HL-60/S4 treated with phorbol 12-myristate 13-acetate at 8.2 ng/mL for 4 days and 3 days (cell line): ENCODE measurements around the gene TRNP1.
"Not testable (repeated sequence)": the region's sequence is repeated elsewhere in the genome, so short reads cannot be mapped to it uniquely, and the experiment has no call there.

Source experiments
- in situ Hi-C: fragments of 300-500 bp; cut with MboI; formaldehyde crosslinking; loops from 2 replicates; pipeline ENCODE4 v1.15.0; 2022; ENCODE audit warnings: low sequenced_read_pairs

The TRNP1 gene

GRCh38 chr1:26993237-26994019 lies at the start of gene TRNP1:
Gene TRNP1, plus strand, starts transcription at chr1:26993692. Its CDS starts 95 bp downstream, at chr1:26993787.
- in situ Hi-C loops: no loop called here

DNA sequence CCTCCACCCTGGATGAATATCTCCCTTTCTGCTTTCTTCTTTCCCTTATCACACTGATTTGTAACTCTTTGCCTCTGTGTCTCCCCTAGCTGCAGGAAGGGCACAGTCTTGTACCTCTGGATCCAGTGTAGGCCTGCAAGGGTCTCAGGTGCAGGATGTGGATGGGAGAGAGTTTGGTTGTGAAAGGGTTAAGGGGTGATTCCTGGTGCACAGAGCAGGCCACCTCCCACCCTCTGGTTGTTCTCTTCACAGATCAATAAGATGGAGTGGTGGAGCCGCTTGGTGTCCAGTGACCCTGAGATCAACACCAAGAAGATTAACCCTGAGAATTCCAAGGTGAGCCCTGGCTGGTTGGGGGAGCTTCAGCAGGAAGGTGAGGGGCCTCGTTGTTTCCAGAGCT lies 48.4 kb upstream of the TRNP1 start:
- in situ Hi-C loops: no loop called here

DNA sequence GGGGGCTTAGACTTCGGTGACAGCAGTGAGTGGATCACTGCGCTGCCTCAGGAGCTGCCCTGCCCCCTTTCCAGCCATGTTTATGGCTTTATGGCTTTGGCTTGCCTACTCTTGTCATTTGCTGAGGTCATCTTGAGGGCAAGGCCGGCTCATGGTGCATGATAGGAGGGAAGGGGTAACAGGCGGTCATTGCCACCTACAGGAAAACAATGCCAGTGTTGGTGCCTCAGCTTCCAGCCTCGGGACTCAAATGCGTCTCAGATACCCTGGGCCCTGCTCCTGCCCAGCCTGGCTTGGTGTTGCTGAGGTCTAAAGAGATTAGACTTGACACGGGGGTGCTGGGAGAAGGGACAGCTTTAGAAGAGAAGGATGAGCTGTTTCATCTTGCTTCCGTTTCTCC lies 47.8 kb upstream of the TRNP1 start:
- in situ Hi-C loops: no loop called here

- in situ Hi-C loops: no loop called here
Observed at GRCh38 chr1:26946270-26946669, 47.2 kb upstream of the TRNP1 start.

- in situ Hi-C loops: not testable (repeated sequence)
Observed at GRCh38 chr1:26948725-26949057, 44.8 kb upstream of the TRNP1 start.

DNA sequence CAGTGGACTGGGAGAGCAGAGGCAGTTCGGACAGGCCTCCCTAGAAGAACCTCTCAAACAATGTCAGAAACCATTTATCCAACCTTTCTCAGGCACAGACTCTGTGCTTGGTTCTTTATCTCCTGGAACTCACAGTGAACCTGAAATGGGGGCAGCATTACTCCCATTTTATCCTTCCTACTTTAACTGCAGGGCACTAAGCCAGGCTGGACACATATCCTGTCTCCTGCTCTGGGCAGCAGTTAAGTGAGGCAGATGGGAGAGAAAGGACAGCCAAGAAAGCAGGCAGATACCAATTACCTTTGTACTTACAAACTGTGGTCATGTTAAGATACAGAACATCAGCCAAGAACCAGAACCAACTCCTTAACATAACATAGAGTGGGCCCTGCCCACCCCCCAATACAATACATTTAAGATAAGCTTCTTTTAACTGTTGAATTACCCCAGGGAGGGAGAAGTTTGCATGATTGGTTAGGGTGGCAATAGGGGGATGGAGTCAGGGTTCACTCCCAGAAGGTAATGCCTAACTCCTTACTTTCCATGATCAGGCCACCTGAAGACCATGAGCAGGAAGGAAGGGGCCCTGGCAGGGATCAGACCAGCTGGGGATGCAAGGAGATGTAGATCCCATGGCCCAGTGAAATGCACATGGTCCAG lies 44.1 kb upstream of the TRNP1 start:
- in situ Hi-C loops: no loop called here

DNA sequence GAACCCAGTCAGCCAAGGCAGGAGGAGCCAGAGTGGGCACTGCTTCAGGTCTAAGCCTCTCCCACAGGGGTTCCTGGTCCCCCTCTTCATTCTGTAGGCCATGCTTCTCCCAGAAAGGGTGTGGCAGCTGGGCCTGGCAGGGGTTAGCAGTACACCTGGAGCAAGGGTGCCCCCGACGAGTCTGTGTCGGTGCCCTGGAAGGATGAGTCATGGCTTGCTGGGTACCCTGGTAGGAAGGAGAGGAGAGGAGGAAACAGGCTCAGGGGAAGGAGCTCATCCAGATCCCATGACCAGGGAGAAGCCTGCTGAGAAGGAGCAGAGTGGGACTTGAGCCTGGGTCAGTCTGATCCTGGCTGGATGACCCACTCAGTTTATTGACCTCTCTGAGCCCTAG lies 43.6 kb upstream of the TRNP1 start:
- in situ Hi-C loops: no loop called here

DNA sequence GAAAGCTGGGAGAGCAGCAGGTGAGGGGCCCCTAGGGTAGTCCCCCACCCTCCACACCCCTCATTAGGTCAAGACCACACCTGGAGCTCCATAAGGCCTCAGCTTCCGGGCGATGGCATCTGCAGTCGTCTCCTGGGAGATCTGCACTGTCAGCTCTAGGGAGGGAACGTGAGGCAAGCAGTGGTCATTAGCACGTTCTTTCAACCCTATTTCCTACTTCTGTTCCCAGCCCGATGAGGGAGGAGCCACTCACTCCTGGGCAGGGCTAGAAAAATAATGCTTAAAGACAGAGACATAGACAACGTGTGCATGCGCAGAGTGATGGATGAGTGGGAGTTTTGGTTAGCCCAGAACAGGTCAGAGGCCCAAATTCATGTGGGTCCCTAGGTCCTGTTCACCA lies 42.9 kb upstream of the TRNP1 start:
- in situ Hi-C loops: no loop called here

DNA sequence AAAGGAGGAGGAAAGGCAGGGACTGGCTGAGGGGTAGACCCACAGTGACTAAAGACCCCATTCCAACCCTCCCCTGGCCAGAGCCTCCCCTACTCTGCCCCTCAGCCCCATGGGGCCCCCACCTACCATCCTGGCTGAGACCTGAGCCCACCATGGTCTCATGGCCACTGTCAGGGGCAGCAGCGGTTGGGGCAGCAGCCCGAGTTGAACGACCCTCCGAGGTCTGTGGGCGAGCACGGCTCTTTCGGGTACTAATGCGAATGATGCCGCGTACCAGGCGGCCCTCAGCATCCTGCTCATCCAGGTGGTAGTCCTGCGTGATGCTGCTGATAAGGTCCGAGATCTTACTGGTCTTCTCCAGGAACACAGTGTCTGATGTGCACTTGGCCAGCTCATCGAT lies 42.3 kb upstream of the TRNP1 start:
- in situ Hi-C loops: no loop called here

DNA sequence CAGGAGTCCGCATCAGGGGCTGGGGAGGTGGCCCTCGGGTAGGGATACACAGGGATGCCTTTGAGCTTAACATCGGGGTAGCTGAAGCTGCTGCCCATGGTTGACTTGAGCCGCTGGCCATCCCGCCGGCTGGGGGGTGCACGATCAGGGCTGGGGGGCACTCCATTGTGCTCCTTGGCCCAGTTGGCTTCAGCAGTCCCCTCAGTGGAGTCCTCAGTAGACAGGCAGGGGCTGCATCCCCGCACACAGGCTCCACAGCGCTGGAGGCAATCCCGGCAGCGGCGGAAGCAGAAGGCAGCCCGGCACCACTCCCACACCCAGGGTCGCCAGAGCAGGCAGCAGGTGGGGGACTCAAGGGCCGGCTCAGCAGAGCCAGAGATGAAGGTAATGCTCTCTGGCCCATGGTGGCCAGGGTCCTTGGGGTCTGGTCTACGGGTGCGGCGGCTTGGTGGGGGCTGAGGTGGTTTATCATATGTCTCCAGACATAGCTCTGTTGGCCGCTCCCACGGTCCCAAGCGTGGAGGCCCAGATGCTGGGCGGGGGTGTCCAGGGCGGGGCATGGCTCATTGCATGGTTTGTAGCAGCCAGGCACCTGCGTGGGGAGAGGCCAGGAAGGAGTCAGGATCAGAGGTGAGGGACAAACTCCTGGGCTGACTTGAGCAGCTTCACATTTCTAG lies 41.5 kb upstream of the TRNP1 start:
- in situ Hi-C loops: no loop called here

GRCh38 chr1:26953374-26953773 lies 40.1 kb upstream of the TRNP1 start:
- in situ Hi-C loops: no loop called here

- in situ Hi-C loops: no loop called here
Observed at GRCh38 chr1:26956321-26956720, 37.2 kb upstream of the TRNP1 start.

DNA sequence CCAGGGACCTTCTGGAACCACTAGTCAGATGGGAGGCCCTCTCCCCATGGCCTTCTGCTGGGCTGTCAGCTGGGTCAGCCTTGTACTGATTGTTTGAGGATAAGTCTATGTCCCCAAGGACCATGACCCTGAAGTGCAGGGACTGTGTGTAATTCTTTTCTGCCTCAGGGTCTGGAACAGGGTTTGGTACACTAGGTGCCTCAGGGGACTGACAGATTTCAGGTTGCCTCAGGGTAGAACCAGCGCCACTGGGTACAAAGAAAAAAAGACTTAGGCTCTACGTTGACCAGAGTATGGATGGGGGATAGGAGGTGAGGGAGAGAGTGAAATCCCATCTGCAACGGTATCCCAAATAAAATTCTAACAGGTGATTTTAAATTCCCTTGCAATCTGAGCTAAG lies 36.2 kb upstream of the TRNP1 start:
- in situ Hi-C loops: no loop called here

GRCh38 chr1:26959270-26959669 lies 34.2 kb upstream of the TRNP1 start:
- in situ Hi-C loops: no loop called here

DNA sequence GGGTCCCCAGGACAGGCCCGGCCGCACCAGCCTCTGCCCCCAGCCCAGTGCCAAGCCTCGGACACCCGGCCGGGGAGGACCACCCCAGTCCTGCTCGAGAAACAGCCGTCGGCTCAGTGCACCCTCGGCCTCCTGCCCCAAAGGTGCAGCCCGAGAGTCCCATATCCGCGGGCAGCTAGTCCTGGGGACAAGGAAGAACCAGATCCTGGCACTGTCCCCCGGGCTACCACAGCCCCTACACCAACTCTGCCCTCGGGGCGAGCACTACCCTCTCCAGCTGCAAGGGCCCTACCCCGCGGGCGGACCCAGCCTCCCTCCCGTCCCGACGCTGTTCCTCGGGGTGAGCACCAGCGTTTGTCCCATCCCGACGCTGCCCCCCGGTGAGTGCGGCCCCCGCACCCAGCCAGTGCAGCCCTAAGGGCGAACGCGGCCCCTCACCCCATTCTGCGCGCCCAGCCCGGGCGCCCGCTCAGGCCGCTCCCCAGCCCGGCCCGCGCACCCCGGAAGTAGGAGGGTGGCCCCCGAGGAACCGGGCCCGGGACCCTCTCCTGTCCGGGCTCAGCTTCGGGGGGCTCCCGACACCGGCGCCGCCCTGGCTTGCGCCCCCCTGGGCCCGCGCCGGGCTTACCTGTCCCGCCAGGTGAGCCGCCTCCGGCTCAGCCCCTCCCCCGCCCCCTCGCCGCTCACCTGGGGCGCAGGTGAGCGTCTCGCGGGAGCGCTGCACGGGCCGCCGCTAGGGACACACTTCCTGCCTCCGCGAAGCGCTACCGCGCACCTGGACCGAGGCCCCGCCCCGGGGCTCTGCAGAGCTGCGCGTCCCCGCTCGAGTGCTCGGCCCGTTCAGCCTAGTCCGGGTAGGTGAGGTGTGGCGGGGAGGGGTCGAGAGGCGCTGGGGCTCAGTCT lies 33.5 kb upstream of the TRNP1 start, which contains the start of gene KDF1:
Gene KDF1 (minus strand): TSS at position 747 of the 903 bp plus-strand sequence. CDS start 8,088 bp downstream, outside the sequence.
- in situ Hi-C loops: no loop called here

- in situ Hi-C loops: no loop called here
Observed at GRCh38 chr1:26960625-26960966, 32.9 kb upstream of the TRNP1 start.

GRCh38 chr1:26961826-26962225 lies 31.7 kb upstream of the TRNP1 start:
- in situ Hi-C loops: no loop called here

GRCh38 chr1:26965213-26965612 lies 28.3 kb upstream of the TRNP1 start:
- in situ Hi-C loops: no loop called here

GRCh38 chr1:26965628-26966027 lies 27.9 kb upstream of the TRNP1 start:
- in situ Hi-C loops: no loop called here

DNA sequence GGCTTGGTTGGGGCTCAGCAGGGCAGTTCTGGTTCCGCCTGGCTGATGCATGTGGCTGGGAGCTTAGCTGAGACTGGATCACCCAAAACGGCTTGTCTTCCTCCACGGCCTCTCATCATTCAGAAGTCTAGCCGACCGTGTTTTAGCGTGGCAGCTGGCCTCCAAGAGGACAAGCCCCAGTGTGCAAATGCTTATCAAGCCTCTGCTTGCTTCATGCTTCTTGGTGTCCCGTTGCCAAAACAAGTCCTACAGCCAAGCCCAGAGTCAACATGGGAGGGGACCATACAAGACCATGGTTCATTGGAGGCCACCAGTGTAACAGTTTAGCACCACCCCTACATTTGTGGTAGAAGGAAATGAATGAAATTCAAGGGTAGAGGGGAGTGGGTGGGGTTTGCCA lies 22.7 kb upstream of the TRNP1 start:
- in situ Hi-C loops: no loop called here

DNA sequence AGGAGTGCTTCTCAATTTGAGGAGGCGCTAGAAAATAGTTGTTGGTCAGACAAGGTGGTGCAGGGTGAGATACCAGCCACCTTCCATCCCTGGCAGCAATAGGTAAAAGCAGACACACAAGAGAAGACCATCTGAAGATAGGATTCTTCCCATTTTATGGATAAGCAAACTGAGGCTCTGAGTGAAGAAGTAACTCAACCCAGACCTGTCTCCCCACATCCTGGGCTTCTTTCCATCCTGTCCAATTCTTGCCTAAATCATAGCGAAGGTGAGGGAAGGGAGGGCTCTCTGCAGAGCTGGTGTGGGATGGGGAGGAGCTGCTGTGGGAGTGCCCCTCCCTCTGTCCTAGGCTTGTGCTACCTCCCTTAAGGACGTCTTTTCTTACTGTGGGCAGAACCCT lies 21.9 kb upstream of the TRNP1 start:
- in situ Hi-C loops: no loop called here
